ENCODE data around the gene C1orf146. TPM values are rescaled to one million over a fixed set of nuclear protein-coding genes. Genes with fewer than 3 reads are reported as not detected.

C1orf146 gene
- total and polyA plus RNA-seq, 2 of the 4 experiments (the other 2 are of a cell fraction): not detected

- intact Hi-C loops (cut with micrococcal nuclease) (no loop called here), dilution Hi-C loops (cut with HindIII; ENCODE audit: low sequenced_read_pairs, unreplicated experiment) (no loop called here)
These were observed 55.3 kb downstream of the C1orf146 start for GRCh38 chr1:92273039-92273438.

More at GRCh38 chr1:92273039-92273438, 55.3 kb downstream of the C1orf146 start:
- no peaks in the 10 kb centered on the region for H3K27me3 ChIP-seq (ENCODE audit: control insufficient read depth, insufficient read depth, low read length)
- no peak overlapping the region for H4K91ac ChIP-seq (ENCODE audit: insufficient read depth, low read depth, low read length)
- peaks cover 12% of the 10 kb centered on the region for H3K9me1 ChIP-seq (ENCODE audit: insufficient read depth, low read length)
- peaks cover 0 to 11% of the 10 kb centered on the region in 2 experiments; a peak in 1 of 4 replicates for H3K79me1 ChIP-seq (ENCODE audit: low read depth in 1 of 2, low read length in 2 of 2)
- no peak overlapping the region for H3K18ac ChIP-seq (ENCODE audit: low read depth, low read length)
- no peaks in the 10 kb centered on the region for H4K20me1 ChIP-seq (ENCODE audit: insufficient read depth, low read length)
- H3K4me1 ChIP-seq (ENCODE audit: control insufficient read depth, insufficient read depth, low read length): peaks cover 3% of the 10 kb centered on the region
- no peak overlapping the region for H2AK5ac ChIP-seq (ENCODE audit: low read depth, low read length)
- ChIA-PET CTCF (interaction anchor here (0.6 kb wide), 1 partner anchor 26 kb away, joined by 3 read pairs; no protein-coding TSS in a partner anchor), POLR2A (ENCODE audit: unreplicated experiment) (no interaction called here)
- no peak overlapping the region for H3K4me3 ChIP-seq (ENCODE audit: insufficient read depth, low read depth, low read length)
- H3K4ac ChIP-seq (ENCODE audit: low read depth, low read length): no peak overlapping the region
- H2BK5ac ChIP-seq (ENCODE audit: low read depth, low read length, poor library complexity, severe bottlenecking): no peak overlapping the region
- WGBS, 2 experiments (ENCODE audit: extremely low coverage in 2 of 2, insufficient read length in 1 of 2): 100% methylated on average over 1 of the region's 1 CpG; no CpG with 5 or more reads in 1 of the 2 experiments
- H3K23ac ChIP-seq (ENCODE audit: low read depth, low read length): no peak overlapping the region
- no peak overlapping the region for H2AK9ac ChIP-seq (replicated peaks; ENCODE audit: low read depth, low read length, poor library complexity)
- H3K9ac ChIP-seq (ENCODE audit: low read depth, low read length): no peak overlapping the region
- H2BK20ac ChIP-seq (ENCODE audit: low read depth, low read length): no peak overlapping the region
- no peak overlapping the region for H4K8ac ChIP-seq (ENCODE audit: low read depth in 2 of 2, low read length in 2 of 2)
- BruUV-seq (replicated peaks): no TSS peak
- no peak overlapping the region for H3K14ac ChIP-seq (replicated peaks; ENCODE audit: low read depth, low read length)
- H2BK15ac ChIP-seq (ENCODE audit: low read depth, low read length): no peak overlapping the region
- H4K5ac ChIP-seq (ENCODE audit: low read depth, low read length): no peak overlapping the region
- H3K36me3 ChIP-seq (ENCODE audit: control insufficient read depth, insufficient read depth, low read length): peaks cover 3% of the 10 kb centered on the region
- DNase-seq (no peak), ATAC-seq (ENCODE audit: low read depth) (no peak)
- in situ Hi-C loops (cut with MboI; ENCODE audit: low sequenced_read_pairs): no loop called here
- H3K27ac ChIP-seq (ENCODE audit: insufficient read depth, low read length): no peak overlapping the region
- no peak overlapping the region for H2AFZ ChIP-seq (replicated peaks; ENCODE audit: low read length, poor library complexity)
- H3K56ac ChIP-seq (ENCODE audit: extremely low read depth, insufficient read depth, low read length): no peak overlapping the region
- no peaks in the 10 kb centered on the region for H3K9me3 ChIP-seq (ENCODE audit: control insufficient read depth, insufficient read depth, low read length)
- no peak for TF ChIP-seq CHD1 (IDR thresholded peaks at IDR 0.05; ENCODE audit: low read depth, low read length)
- no peak for TF ChIP-seq CTCF (conservative IDR thresholded peaks at IDR 0.05; ENCODE audit: low read depth, low read length)
- TF ChIP-seq RFX5 (IDR thresholded peaks at IDR 0.05; ENCODE audit: low read depth, low read length): no peak
- no peak overlapping the region for H3K4me2 ChIP-seq (ENCODE audit: low read depth, low read length)
- no peak overlapping the region for H2BK120ac ChIP-seq (ENCODE audit: low read depth, low read length)
